ENCODE measurements around the gene USP16. TPM values are rescaled to one million over a fixed set of nuclear protein-coding genes. Genes with fewer than 3 reads are reported as not detected.

The USP16 gene
- total and polyA plus RNA-seq, 2 of the 13 experiments (the other 11 are each of a cell fraction or from before 2014, with no cell fraction given), result 16.5 to 46.9 TPM

DNA sequence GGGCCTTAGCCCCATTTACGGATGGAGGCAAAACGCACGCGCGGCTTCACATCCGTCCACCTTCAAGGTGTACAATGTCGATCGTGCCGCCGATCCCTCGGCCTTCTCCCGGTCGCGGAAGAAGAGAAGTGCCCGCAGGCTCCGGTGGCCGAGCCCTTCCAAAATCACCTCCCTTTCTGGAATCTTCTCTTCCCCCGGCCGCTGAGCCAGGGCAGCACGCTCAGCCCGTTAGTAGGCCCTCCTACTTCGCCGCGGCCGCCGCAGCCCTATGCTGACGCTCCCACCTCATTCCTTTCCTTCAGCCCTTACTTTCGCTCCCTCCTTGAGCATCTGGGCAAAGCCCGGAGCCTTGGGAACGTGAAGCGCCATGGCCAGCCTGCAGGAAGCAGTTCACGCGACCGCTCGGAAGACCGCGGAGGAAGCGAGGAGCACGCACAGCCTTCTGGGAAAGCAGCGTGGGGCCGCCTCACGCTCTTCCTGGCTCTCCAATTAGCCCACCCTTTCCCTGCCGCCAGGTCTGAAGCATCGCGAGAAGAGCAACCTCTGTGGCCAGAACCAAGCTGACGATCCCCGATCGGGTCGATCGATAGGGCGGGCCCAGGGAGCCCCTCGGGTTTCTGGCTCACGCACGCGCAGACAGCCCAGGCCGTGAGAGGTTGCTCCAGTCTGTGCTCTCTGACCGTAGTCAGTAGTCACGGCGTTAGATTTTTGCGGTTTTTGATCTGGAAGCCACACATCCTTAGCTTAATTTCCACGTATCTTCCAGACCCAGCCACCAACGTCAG, 48.9 kb downstream of the USP16 start, which contains the start of gene CCT8 (continued):
- TF ChIP-seq, protein P1, sequence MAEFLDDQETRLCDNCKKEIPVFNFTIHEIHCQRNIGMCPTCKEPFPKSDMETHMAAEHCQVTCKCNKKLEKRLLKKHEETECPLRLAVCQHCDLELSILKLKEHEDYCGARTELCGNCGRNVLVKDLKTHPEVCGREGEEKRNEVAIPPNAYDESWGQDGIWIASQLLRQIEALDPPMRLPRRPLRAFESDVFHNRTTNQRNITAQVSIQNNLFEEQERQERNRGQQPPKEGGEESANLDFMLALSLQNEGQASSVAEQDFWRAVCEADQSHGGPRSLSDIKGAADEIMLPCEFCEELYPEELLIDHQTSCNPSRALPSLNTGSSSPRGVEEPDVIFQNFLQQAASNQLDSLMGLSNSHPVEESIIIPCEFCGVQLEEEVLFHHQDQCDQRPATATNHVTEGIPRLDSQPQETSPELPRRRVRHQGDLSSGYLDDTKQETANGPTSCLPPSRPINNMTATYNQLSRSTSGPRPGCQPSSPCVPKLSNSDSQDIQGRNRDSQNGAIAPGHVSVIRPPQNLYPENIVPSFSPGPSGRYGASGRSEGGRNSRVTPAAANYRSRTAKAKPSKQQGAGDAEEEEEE (CRISPR knock-in tag; IDR thresholded peaks at IDR 0.05; ENCODE audit: borderline replicate concordance), result no peak
- TF ChIP-seq RBM39 (IDR thresholded peaks at IDR 0.05; ENCODE audit: low read depth, low read length, poor library complexity, severe bottlenecking), result peak; percentile 68
- TF ChIP-seq, protein P2, sequence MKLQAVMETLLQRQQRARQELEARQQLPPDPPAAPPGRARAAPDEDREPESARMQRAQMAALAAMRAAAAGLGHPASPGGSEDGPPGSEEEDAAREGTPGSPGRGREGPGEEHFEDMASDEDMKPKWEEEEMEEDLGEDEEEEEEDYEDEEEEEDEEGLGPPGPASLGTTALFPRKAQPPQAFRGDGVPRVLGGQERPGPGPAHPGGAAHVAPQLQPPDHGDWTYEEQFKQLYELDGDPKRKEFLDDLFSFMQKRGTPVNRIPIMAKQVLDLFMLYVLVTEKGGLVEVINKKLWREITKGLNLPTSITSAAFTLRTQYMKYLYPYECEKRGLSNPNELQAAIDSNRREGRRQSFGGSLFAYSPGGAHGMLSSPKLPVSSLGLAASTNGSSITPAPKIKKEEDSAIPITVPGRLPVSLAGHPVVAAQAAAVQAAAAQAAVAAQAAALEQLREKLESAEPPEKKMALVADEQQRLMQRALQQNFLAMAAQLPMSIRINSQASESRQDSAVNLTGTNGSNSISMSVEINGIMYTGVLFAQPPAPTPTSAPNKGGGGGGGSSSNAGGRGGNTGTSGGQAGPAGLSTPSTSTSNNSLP (IDR thresholded peaks at IDR 0.05; ENCODE audit: low read depth, low read length), result no peak
- TF ChIP-seq ZC3H4 (CRISPR knock-in tag; IDR thresholded peaks at IDR 0.05; ENCODE audit: borderline replicate concordance), result no peak
- peak; percentile 70; the same call in 1 of the 2 replicates for TF ChIP-seq SMAD3 (CRISPR knock-in tag; IDR thresholded peaks at IDR 0.05)
- peak; percentile 78; the same call in 1 of the 2 replicates for TF ChIP-seq KLF12 (CRISPR knock-in tag; IDR thresholded peaks at IDR 0.05; ENCODE audit: borderline replicate concordance)
- peak; percentile 96 for TF ChIP-seq ELF1 (CRISPR knock-in tag; IDR thresholded peaks at IDR 0.05)
- TF ChIP-seq ZNF331 (CRISPR knock-in tag; IDR thresholded peaks at IDR 0.05), result peak; percentile 79
- TF ChIP-seq, protein P3, sequence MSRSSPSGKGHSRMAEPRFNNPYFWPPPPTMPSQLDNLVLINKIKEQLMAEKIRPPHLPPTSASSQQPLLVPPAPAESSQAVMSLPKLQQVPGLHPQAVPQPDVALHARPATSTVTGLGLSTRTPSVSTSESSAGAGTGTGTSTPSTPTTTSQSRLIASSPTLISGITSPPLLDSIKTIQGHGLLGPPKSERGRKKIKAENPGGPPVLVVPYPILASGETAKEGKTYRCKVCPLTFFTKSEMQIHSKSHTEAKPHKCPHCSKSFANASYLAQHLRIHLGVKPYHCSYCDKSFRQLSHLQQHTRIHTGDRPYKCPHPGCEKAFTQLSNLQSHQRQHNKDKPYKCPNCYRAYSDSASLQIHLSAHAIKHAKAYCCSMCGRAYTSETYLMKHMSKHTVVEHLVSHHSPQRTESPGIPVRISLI (CRISPR knock-in tag; IDR thresholded peaks at IDR 0.05; ENCODE audit: borderline replicate concordance), result no peak; the same call in 1 of the 2 replicates
- no peak for TF ChIP-seq CHCHD3 (CRISPR knock-in tag; IDR thresholded peaks at IDR 0.05)
- TF ChIP-seq PPARG (CRISPR knock-in tag; conservative IDR thresholded peaks at IDR 0.05), result no peak
- no peak for TF ChIP-seq ZNF737 (CRISPR knock-in tag; IDR thresholded peaks at IDR 0.05; ENCODE audit: borderline replicate concordance)
- TF ChIP-seq, protein P4, sequence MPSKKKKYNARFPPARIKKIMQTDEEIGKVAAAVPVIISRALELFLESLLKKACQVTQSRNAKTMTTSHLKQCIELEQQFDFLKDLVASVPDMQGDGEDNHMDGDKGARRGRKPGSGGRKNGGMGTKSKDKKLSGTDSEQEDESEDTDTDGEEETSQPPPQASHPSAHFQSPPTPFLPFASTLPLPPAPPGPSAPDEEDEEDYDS (CRISPR knock-in tag; IDR thresholded peaks at IDR 0.05), result no peak
- TF ChIP-seq, protein P5, sequence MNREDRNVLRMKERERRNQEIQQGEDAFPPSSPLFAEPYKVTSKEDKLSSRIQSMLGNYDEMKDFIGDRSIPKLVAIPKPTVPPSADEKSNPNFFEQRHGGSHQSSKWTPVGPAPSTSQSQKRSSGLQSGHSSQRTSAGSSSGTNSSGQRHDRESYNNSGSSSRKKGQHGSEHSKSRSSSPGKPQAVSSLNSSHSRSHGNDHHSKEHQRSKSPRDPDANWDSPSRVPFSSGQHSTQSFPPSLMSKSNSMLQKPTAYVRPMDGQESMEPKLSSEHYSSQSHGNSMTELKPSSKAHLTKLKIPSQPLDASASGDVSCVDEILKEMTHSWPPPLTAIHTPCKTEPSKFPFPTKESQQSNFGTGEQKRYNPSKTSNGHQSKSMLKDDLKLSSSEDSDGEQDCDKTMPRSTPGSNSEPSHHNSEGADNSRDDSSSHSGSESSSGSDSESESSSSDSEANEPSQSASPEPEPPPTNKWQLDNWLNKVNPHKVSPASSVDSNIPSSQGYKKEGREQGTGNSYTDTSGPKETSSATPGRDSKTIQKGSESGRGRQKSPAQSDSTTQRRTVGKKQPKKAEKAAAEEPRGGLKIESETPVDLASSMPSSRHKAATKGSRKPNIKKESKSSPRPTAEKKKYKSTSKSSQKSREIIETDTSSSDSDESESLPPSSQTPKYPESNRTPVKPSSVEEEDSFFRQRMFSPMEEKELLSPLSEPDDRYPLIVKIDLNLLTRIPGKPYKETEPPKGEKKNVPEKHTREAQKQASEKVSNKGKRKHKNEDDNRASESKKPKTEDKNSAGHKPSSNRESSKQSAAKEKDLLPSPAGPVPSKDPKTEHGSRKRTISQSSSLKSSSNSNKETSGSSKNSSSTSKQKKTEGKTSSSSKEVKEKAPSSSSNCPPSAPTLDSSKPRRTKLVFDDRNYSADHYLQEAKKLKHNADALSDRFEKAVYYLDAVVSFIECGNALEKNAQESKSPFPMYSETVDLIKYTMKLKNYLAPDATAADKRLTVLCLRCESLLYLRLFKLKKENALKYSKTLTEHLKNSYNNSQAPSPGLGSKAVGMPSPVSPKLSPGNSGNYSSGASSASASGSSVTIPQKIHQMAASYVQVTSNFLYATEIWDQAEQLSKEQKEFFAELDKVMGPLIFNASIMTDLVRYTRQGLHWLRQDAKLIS (CRISPR knock-in tag; IDR thresholded peaks at IDR 0.05), result no peak; the same call in 1 of the 2 replicates
- TF ChIP-seq CEBPB (IDR thresholded peaks at IDR 0.05; ENCODE audit: borderline replicate concordance, low read depth, low read length), result no peak
- TF ChIP-seq, protein P6, sequence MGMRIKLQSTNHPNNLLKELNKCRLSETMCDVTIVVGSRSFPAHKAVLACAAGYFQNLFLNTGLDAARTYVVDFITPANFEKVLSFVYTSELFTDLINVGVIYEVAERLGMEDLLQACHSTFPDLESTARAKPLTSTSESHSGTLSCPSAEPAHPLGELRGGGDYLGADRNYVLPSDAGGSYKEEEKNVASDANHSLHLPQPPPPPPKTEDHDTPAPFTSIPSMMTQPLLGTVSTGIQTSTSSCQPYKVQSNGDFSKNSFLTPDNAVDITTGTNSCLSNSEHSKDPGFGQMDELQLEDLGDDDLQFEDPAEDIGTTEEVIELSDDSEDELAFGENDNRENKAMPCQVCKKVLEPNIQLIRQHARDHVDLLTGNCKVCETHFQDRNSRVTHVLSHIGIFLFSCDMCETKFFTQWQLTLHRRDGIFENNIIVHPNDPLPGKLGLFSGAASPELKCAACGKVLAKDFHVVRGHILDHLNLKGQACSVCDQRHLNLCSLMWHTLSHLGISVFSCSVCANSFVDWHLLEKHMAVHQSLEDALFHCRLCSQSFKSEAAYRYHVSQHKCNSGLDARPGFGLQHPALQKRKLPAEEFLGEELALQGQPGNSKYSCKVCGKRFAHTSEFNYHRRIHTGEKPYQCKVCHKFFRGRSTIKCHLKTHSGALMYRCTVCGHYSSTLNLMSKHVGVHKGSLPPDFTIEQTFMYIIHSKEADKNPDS (CRISPR knock-in tag; IDR thresholded peaks at IDR 0.05), result no peak
- TF ChIP-seq MBNL3 (CRISPR knock-in tag; conservative IDR thresholded peaks at IDR 0.05), result no peak

All from HepG2 (cell line).